GM18517 (cell line): ENCODE data around the gene TMEM183A.

ENCODE experiments used
- ATAC-seq: cut with Tn5 transposase; IDR thresholded peaks from one replicate; pipeline ENCODE4 v1.9.1; 2021; ENCODE audit warnings: mild to moderate bottlenecking, moderate library complexity; ENCODE audit not compliant: unreplicated experiment

Gene TMEM183A

DNA sequence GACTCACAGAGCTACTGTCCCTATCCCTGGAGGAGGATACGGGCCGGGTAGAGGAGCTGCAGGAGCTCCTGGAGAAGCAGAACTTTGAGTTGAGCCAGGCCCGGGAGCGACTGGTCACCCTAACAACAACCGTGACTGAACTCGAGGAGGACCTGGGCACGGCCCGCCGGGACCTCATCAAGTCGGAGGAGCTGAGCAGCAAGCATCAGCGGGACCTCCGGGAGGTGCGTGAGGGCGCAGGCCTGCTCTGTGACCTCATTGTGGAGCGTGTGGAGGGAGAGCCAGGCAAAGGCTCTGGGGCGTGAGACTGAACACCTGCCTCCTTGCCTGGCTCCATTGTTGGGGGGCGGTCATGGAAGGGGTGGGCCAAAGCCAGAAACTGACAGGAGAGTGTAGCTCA is 38.2 kb downstream of the TMEM183A start:
- no peak for ATAC-seq

GRCh38 chr1:203045821-203046594 is 38.8 kb downstream of the TMEM183A start:
- no peak for ATAC-seq

DNA sequence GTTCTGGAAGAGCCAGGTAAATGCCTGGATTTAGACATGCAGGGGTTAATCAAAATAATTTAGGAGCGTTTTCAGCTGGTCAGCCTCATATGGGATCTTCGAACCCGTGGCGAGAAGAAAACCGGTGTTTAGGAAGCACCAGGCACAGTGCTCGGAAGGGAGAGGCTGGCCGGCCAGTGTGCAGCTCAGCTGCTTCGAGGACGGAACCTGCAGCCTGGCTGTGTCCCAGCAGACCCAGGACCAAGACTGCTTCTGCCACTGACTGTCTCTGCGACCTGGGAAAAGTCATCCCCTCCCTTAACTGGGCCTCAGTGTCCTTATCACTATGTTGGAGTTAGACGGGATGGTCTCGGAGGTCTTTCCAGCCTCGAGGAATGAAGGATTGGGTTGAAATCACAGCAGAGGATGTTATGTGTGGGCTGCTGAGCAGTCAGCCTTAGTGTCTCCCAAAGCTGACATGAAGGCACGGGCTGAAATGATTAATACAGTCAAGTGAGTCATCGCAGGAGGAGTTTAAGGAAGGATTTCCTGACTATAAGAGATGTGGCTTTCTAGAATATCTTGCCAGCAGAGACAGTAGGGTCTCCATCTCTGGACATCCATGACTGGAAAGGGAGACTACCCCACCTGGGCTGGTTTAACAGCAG is 39.9 kb downstream of the TMEM183A start:
- no peak for ATAC-seq

GRCh38 chr1:203048086-203048485 is 40.9 kb downstream of the TMEM183A start:
- no peak for ATAC-seq

GRCh38 chr1:203048555-203049051 is 41.4 kb downstream of the TMEM183A start:
- no peak for ATAC-seq

GRCh38 chr1:203049077-203049476 is 41.9 kb downstream of the TMEM183A start:
- no peak for ATAC-seq

GRCh38 chr1:203049576-203050180 is 42.5 kb downstream of the TMEM183A start:
- no peak for ATAC-seq

- no peak for ATAC-seq
Measured at GRCh38 chr1:203050826-203051225, 43.7 kb downstream of the TMEM183A start.

DNA sequence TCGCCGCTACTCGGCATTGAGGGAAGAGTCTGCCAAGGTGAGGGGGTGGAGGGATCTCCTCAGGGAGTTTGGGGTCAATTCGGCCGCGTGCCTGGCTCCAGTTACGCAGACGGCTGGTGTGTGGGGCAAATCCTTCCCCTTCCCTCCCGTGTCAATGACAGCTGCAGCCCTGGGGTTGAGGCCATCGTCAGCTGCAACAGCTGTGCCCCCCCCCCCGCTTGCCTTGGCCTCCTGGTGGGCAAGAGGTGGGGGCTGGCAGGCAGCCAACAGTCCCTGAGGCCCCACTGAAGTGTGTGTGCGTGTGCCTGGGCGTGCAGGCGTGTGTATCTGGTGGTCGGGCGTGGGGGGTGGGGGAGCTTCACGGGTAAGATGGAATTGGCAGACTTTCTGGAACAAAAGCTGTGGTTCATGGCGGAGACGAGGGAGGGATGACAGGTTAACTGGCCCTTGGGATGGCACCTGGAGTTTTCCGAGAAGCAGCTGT is 44.7 kb downstream of the TMEM183A start:
- no peak for ATAC-seq

DNA sequence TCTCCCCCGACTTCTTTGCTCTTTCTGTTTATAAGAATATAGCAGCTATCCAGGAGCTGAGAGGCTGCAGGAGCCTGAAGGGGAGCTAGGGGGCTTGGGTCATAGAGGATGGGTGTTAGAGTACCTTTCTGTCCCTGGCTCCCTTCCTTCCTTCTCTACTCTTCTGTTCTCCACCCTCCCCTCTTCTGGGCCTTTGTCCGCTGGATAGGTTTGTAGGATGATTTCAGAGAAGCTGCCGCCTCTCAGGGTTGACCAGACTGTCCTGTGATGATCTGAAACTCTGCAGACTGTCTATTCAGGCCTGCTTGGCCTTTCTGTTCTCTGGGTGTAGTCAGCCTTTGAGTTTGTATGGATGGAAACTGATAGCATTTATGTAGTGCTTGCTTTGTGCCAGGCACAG is 45.4 kb downstream of the TMEM183A start:
- ATAC-seq: no peak

DNA sequence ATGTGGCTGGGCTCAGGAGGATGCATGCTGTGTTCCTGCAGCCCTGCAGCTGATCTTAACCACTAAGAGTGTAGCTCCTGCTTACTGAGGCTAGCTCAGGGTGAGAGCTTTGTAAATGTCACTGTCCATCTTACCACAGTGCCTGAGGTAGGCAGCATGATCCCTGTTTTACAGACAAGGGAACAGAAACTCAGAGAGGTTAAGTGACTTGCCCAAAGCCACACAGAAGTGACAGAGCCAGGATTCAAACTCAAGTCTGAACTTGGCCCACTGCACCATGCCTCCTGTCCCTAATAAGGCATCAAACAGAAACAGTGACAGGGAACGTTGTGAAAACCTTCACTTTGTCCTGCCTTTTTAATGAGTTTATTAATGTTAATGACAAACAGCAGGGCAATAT is 47.0 kb downstream of the TMEM183A start:
- ATAC-seq: no peak

- no peak for ATAC-seq
Measured at GRCh38 chr1:203054642-203055041, 47.5 kb downstream of the TMEM183A start.

GRCh38 chr1:203055161-203055799 is 48.1 kb downstream of the TMEM183A start:
- ATAC-seq: no peak

- ATAC-seq: no peak
Measured at GRCh38 chr1:203056012-203056411, 48.8 kb downstream of the TMEM183A start.

DNA sequence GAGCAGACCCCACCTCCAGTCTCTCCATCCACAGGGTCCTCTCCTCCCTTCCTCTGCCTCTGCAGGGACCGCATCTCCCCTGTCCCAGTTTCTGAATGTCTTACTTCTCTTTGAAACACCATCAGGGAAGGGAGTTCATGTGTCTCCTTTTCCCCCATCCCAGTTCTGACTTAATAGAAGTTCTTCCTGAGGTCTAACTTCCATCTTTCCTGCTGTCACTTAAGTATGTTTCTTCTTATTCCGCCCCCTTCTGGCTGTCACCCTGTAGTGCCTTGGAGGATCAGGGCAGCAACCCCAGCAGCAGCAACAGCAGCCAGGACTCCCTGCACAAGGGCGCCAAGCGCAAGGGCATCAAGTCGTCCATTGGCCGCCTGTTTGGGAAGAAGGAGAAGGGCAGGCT is 49.3 kb downstream of the TMEM183A start:
- no peak for ATAC-seq

GRCh38 chr1:203057911-203058675 is 50.9 kb downstream of the TMEM183A start:
- no peak for ATAC-seq

DNA sequence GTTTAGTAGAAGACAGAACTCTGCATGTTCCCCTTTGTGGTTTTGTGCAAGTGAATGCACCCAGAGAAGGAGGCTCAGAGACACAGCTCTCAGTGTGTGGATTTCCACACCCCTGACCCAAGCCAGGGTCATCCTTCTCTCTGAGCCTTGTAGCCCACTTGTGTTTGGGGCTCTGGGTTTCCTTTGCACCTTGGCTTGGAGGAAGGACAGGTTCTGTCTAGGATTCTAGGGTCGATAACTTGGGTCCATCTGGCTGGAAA is 51.4 kb downstream of the TMEM183A start:
- ATAC-seq: no peak

- no peak for ATAC-seq
Measured at GRCh38 chr1:203059485-203059884, 52.3 kb downstream of the TMEM183A start.

GRCh38 chr1:203060115-203060514 is 52.9 kb downstream of the TMEM183A start:
- no peak for ATAC-seq

DNA sequence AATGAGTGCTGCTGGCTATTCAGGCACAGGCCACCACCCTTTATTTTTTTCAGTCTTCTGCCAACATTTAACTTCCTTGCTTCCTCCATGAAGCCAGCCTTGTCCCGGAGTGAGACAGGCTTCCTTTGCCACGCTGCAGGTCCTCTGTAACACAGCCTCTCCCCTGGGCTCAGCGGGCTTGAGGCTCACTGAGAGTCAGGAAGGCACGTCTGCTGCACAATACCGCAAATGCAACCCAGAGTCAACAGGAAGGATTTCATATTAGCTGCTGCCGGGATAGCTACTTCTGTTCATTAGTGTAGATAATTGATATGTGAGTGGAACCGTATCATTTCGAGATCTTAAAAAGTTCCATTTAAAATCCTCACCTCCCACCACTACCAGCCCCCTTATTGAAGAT is 56.1 kb downstream of the TMEM183A start:
- ATAC-seq: no peak

DNA sequence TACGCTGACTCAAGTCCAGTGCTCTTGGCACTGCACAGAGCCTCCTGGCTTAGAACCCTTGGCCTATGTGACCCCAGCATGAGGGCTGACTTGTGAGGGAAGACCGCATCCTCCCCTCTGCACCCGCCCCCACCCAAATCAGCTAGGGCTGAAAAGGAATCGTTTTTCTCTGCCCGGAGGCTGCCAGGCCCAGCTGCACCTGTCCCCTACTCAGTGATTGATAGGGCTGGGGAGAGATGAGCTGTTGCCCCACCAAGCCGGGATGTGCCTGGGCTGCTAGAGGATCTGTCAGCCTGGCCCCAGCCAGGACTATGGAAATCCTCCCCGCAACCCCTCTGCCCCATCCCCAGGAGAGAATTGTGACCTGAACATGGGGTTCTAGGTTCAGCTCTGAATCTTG is 58.0 kb downstream of the TMEM183A start:
- no peak for ATAC-seq
